Activated B cell treated with CpG ODN at 0.5 μM for 24 hours (primary cell): ENCODE measurements around the gene PGGT1B. TPM values are rescaled to one million over a fixed set of nuclear protein-coding genes. Genes with fewer than 3 reads are reported as not detected.

Experiments
- ATAC-seq: fragments of 200-7000 bp; cut with Tn5 transposase; one replicate; pipeline ENCODE4 v1.10.0; 2021; ENCODE audit warnings: low read depth, mild to moderate bottlenecking, moderate library complexity
- CTCF ChIA-PET: fragments of 350-600 bp; sonication (Branson Sonifier 250); formaldehyde crosslinking; loops from one replicate; lab custom pipeline; 2021; ENCODE audit warnings: antibody characterized with exemption; lab: Charles Lee
- POLR2A ChIA-PET: fragments of 350-600 bp; sonication (Branson Sonifier 250); formaldehyde crosslinking; loops from one replicate; lab custom pipeline; 2021; ENCODE audit warnings: antibody characterized with exemption; lab: Charles Lee
- DNase-seq: peaks from one replicate; pipeline ENCODE4 v3.0.0; 2022
- H3K27ac Mint-ChIP-seq: one replicate; pipeline ENCODE4 v1.8.0; 2020; ENCODE audit warnings: mixed read lengths
- H3K27me3 Mint-ChIP-seq: one replicate; pipeline ENCODE4 v1.8.0; 2021; ENCODE audit warnings: mixed read lengths
- H3K36me3 Mint-ChIP-seq: one replicate; pipeline ENCODE4 v1.8.0; 2021; ENCODE audit warnings: low read depth, mixed read lengths
- H3K4me1 Mint-ChIP-seq: one replicate; pipeline ENCODE4 v1.8.0; 2021; ENCODE audit warnings: mixed read lengths
- H3K4me3 Mint-ChIP-seq: one replicate; pipeline ENCODE4 v1.8.0; 2020; ENCODE audit warnings: mild to moderate bottlenecking, mixed read lengths
- H3K9me3 Mint-ChIP-seq: one replicate; pipeline ENCODE4 v1.8.0; 2020; ENCODE audit warnings: mixed read lengths
- intact Hi-C: fragments of 100-400 bp; cut with micrococcal nuclease; formaldehyde crosslinking; loops from one replicate; pipeline ENCODE4 v1.15.1; 2024
- total RNA-seq: library from RNA; stranded (reverse); gene quantifications from 2 replicates; pipeline ENCODE4 v1.2.3, GENCODE V29; 2022
- TF ChIP-seq, protein P1 (sequence below): fragments of 200-600 bp; IDR thresholded peaks from one replicate; pipeline ENCODE4 v1.8.0; 2022; ENCODE audit warnings: antibody characterized with exemption, mild to moderate bottlenecking

PGGT1B gene
- total RNA-seq, 1 donor from 2014 or later = 52.1 TPM

DNA sequence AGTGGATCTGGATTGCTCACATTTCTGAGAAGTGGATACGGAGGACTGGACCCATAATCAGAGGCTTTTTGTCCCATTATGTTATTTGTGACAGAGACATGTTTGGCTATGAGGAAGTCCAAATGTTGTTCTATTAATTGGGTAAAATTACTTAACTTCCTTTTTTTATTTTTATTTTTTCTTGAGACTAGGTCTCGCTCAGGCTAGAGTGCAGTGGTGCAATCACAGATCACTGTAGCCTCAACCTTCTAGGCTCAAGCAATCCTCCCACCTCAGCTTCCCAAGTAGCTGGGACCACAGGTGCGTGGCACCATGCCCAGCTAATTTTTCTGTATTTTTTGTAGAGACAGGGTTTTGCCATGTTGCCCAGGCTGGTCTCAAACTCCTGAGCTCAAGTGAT lies 11.9 kb upstream of the PGGT1B start:
- peak overlapping the region; percentile 69 for H3K27ac Mint-ChIP-seq
- POLR2A ChIA-PET = interaction anchor here (1.3 to 1.6 kb wide), 2 partner anchors 12 to 21 kb away, joined by 3 to 5 read pairs; partner anchors contain the start of gene PGGT1B
- ATAC-seq = peak; percentile 64
- TF ChIP-seq, protein P1, sequence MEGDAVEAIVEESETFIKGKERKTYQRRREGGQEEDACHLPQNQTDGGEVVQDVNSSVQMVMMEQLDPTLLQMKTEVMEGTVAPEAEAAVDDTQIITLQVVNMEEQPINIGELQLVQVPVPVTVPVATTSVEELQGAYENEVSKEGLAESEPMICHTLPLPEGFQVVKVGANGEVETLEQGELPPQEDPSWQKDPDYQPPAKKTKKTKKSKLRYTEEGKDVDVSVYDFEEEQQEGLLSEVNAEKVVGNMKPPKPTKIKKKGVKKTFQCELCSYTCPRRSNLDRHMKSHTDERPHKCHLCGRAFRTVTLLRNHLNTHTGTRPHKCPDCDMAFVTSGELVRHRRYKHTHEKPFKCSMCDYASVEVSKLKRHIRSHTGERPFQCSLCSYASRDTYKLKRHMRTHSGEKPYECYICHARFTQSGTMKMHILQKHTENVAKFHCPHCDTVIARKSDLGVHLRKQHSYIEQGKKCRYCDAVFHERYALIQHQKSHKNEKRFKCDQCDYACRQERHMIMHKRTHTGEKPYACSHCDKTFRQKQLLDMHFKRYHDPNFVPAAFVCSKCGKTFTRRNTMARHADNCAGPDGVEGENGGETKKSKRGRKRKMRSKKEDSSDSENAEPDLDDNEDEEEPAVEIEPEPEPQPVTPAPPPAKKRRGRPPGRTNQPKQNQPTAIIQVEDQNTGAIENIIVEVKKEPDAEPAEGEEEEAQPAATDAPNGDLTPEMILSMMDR = no peak
- intact Hi-C loops = loop anchor here (2.0 kb wide), 1 partner anchor 20 kb away; no protein-coding TSS in a partner anchor
- no peaks in the 10 kb centered on the region for H3K27me3 Mint-ChIP-seq
- CTCF ChIA-PET = no interaction called here
- peaks cover 2% of the 10 kb centered on the region for H3K36me3 Mint-ChIP-seq
- no peaks in the 10 kb centered on the region for H3K9me3 Mint-ChIP-seq
- H3K4me1 Mint-ChIP-seq = peaks cover 45% of the 10 kb centered on the region
- DNase-seq = no peak
- no peak overlapping the region for H3K4me3 Mint-ChIP-seq

DNA sequence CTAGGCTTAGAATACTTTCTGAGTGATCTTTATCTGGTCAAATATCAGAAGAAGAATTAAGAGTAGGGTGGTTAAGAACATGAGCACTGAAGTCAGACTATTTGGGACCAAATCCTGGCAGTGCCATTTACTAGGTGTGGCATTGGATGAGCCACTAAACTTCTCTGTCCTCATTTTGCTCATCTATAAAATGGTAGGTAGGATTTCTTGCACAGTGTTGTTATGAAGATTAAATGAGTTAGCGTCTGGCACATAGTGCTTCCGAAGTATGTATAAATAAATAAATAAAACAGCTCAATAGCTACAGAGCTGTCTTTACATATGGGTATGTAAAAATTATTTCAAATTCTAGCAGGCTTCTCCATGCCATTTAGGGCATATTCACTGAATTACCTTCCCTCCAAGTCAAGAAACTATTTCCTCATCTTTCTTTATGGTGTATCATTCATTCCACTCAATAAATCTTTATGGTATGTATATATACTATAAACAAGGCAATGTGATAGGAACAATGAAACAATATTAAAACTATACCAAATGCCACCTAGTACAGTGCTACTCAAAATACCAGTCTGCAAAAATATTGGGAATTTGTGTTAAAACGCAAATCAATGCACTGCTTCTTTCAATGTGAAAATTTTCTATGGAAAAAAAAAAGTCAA lies 9.8 kb upstream of the PGGT1B start:
- no peaks in the 10 kb centered on the region for H3K9me3 Mint-ChIP-seq
- ATAC-seq (no peak), DNase-seq (no peak)
- peaks cover 45% of the 10 kb centered on the region for H3K4me1 Mint-ChIP-seq
- H3K27me3 Mint-ChIP-seq = no peaks in the 10 kb centered on the region
- ChIA-PET POLR2A (interaction anchor here (1.2 kb wide), 1 partner anchor 23 kb away, joined by 3 read pairs; no protein-coding TSS in a partner anchor), CTCF (interaction anchor here (0.6 kb wide), 1 partner anchor 60 kb away, joined by 3 read pairs; no protein-coding TSS in a partner anchor)
- H3K4me3 Mint-ChIP-seq = no peak overlapping the region
- H3K27ac Mint-ChIP-seq = no peak overlapping the region
- intact Hi-C loops = no loop called here
- peaks cover 2% of the 10 kb centered on the region for H3K36me3 Mint-ChIP-seq
- TF ChIP-seq, protein P1 = no peak

DNA sequence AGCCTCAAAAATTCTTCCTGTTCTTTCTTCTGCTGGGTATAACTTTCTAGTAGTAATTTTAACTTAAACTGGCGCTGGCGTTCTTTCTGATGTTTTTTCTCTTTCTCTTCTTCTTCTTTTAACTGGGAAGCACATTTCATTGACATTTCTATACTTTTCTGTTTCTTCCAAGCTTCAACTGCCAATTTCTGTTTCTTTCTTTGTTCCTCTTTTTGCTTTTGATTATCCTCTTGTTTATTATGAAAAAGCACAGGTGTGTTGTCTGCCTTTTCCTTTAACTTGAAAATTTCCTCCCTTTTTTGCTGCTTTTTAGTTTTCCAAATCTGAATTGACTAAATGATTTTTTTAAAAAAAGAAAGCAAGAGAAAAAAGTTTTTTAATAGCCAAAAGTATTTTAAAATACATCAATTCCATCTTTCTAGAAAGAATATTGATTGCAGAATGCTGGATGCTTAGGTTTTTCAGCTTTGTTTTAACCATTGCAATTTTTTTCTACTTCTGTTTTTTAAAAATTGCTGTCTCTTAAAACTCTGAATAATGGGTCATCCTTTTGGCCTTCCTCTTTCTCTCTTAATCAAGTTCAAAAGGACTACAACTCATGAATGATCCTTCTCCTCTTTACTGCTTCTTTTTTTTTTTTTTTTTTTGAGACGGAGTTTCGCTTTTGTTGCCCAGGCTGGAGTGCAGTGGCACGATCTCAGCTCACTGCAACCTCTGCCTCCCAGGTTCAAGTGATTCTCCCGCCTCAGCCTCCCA lies 8.8 kb upstream of the PGGT1B start:
- ChIA-PET CTCF (no interaction called here), POLR2A (interaction anchor here (0.5 kb wide), 1 partner anchor 24 kb away, joined by 5 read pairs; the partner anchor contains the start of gene CCDC112)
- TF ChIP-seq, protein P1 = no peak
- intact Hi-C loops = no loop called here
- peak overlapping the region; percentile 54 for H3K27ac Mint-ChIP-seq
- H3K9me3 Mint-ChIP-seq = no peaks in the 10 kb centered on the region
- H3K4me3 Mint-ChIP-seq = peak overlapping the region; percentile 2
- ATAC-seq (peak; percentile 25), DNase-seq (no peak)
- H3K36me3 Mint-ChIP-seq = peaks cover 2% of the 10 kb centered on the region
- H3K27me3 Mint-ChIP-seq = no peaks in the 10 kb centered on the region
- peaks cover 45% of the 10 kb centered on the region for H3K4me1 Mint-ChIP-seq

DNA sequence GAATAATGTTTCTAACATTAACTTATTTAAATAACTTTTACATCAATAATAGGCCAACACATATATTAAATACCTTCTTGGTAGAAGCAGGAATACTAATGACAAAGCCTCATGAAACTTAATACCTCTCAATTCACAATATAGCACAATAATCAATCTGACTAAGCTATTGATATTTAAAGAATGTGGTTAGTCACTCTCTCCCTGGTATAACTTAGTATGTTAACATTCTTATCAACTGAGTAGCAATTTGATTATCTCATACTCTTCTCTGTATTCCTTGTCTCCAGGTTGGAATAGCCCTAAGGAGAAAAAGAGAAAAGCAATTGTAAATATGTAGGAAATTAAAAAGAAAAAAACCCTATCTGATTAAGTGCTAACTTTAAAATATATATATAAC lies 4.9 kb upstream of the PGGT1B start:
- CTCF ChIA-PET = no interaction called here
- no peak overlapping the region for H3K27ac Mint-ChIP-seq
- no peaks in the 10 kb centered on the region for H3K9me3 Mint-ChIP-seq
- peaks cover 31% of the 10 kb centered on the region for H3K4me1 Mint-ChIP-seq
- DNase-seq (no peak), ATAC-seq (no peak)
- TF ChIP-seq, protein P1 = no peak
- H3K36me3 Mint-ChIP-seq = peaks cover 5% of the 10 kb centered on the region
- H3K4me3 Mint-ChIP-seq = no peak overlapping the region
- H3K27me3 Mint-ChIP-seq = no peaks in the 10 kb centered on the region
- intact Hi-C loops = no loop called here
- POLR2A ChIA-PET = no interaction called here

DNA sequence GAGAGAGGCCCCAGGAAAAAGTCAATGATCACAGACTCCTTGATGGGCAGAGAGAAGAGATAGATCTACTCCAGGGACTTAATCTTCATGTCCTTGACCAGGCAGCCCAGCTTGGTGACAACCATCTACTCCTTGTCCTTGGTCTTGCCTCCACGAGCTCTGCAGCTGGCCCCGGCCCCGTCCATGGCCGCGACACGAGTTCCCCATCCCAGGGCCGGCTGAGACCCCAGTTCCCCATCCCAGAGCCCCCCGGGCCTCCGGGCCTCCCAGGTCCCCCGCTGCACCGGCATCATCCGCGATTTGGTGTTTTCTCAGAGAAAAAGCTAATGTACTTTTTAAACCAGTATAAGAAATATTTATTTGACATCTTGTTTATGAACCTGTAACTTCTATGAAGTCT lies 2.5 kb upstream of the PGGT1B start:
- Mint-ChIP-seq H3K27ac (no peak overlapping the region), H3K27me3 (no peaks in the 10 kb centered on the region)
- CTCF ChIA-PET = no interaction called here

More for the DNA sequence above, 2.5 kb upstream of the PGGT1B start:
- TF ChIP-seq, protein P1 = no peak
- Mint-ChIP-seq H3K4me3 (no peak overlapping the region), H3K4me1 (peaks cover 28% of the 10 kb centered on the region), H3K9me3 (no peaks in the 10 kb centered on the region), H3K36me3 (peaks cover 13% of the 10 kb centered on the region)
- POLR2A ChIA-PET = interaction anchor here (0.6 to 0.9 kb wide), 2 partner anchors 31 to 1311 kb away, joined by 3 to 4 read pairs; partner anchors contain the start of gene CCDC112
- ATAC-seq (no peak), DNase-seq (no peak)
- intact Hi-C loops = no loop called here
